HG03575 (cell line): Measurements from ENCODE around the gene CTCFL.
"Not testable (repeated sequence)": the region's sequence is repeated elsewhere in the genome, so short reads cannot be mapped to it uniquely, and the experiment has no call there.

ENCODE experiments used
- ATAC-seq: cut with Tn5 transposase; IDR thresholded peaks from one replicate; pipeline ENCODE4 v1.9.1; 2021; ENCODE audit not compliant: unreplicated experiment, insufficient number of reproducible peaks, low FRiP score; ENCODE audit errors: extremely low read depth

CTCFL gene

GRCh38 chr20:57495978-57496377 is 29.0 kb downstream of the CTCFL start:
- no peak for ATAC-seq

- no peak for ATAC-seq
Measured at GRCh38 chr20:57493091-57493615, 31.8 kb downstream of the CTCFL start.

- ATAC-seq: no peak
Measured at GRCh38 chr20:57491373-57491772, 33.6 kb downstream of the CTCFL start.

GRCh38 chr20:57488277-57488676 is 36.7 kb downstream of the CTCFL start:
- not testable (repeated sequence) for ATAC-seq

- no peak for ATAC-seq
Measured at GRCh38 chr20:57485770-57486169, 39.2 kb downstream of the CTCFL start.

GRCh38 chr20:57484772-57485171 is 40.2 kb downstream of the CTCFL start:
- ATAC-seq: no peak

- no peak for ATAC-seq
Measured at GRCh38 chr20:57483287-57484050, 41.5 kb downstream of the CTCFL start.

- no peak for ATAC-seq
Measured at GRCh38 chr20:57482796-57483195, 42.1 kb downstream of the CTCFL start.

GRCh38 chr20:57482148-57482547 is 42.8 kb downstream of the CTCFL start:
- ATAC-seq: no peak

- ATAC-seq: peak; percentile 0
Measured at GRCh38 chr20:57481281-57481711, 43.6 kb downstream of the CTCFL start.

GRCh38 chr20:57480444-57481160 is 44.3 kb downstream of the CTCFL start:
- ATAC-seq: peak; percentile 34

GRCh38 chr20:57479196-57479595 is 45.7 kb downstream of the CTCFL start:
- no peak for ATAC-seq

- ATAC-seq: no peak
Measured at GRCh38 chr20:57478176-57478575, 46.8 kb downstream of the CTCFL start.

GRCh38 chr20:57476641-57477461 is 48.1 kb downstream of the CTCFL start:
- ATAC-seq: no peak

GRCh38 chr20:57476084-57476526 is 48.8 kb downstream of the CTCFL start:
- ATAC-seq: no peak

GRCh38 chr20:57475388-57476083 is 49.4 kb downstream of the CTCFL start:
- ATAC-seq: no peak

GRCh38 chr20:57474816-57475215 is 50.1 kb downstream of the CTCFL start:
- no peak for ATAC-seq

- ATAC-seq: no peak
Measured at GRCh38 chr20:57474205-57474604, 50.7 kb downstream of the CTCFL start.
